Nephron progenitor cell (in vitro differentiated cells): Measurements from ENCODE around the gene OXCT1.

ENCODE experiments used
- DNase-seq: peaks from one replicate; pipeline ENCODE4 v3.0.0; 2021
- H3K27ac Mint-ChIP-seq: 2 replicates; pipeline ENCODE4 v1.8.0; 2021; ENCODE audit warnings: mild to moderate bottlenecking, moderate library complexity, mixed read lengths
- H3K27me3 Mint-ChIP-seq: 2 replicates; pipeline ENCODE4 v1.8.0; 2021; ENCODE audit warnings: mild to moderate bottlenecking, low read depth, mixed read lengths; ENCODE audit not compliant: poor library complexity
- H3K36me3 Mint-ChIP-seq: 2 replicates; pipeline ENCODE4 v1.8.0; 2021; ENCODE audit warnings: low read depth, mixed read lengths
- H3K4me1 Mint-ChIP-seq: 2 replicates; pipeline ENCODE4 v1.8.0; 2021; ENCODE audit warnings: mixed read lengths
- H3K4me3 Mint-ChIP-seq: 2 replicates; pipeline ENCODE4 v1.8.0; 2021; ENCODE audit warnings: mild to moderate bottlenecking, moderate library complexity, mixed read lengths
- H3K9me3 Mint-ChIP-seq: 2 replicates; pipeline ENCODE4 v1.8.0; 2021; ENCODE audit warnings: mild to moderate bottlenecking, moderate library complexity, mixed read lengths
- TF ChIP-seq, protein P1 (sequence below): fragments of 200-600 bp; sonication (generic); IDR thresholded peaks from 2 replicates; pipeline ENCODE4 v1.5.0; 2021; ENCODE audit warnings: antibody characterized with exemption

The OXCT1 gene

DNA sequence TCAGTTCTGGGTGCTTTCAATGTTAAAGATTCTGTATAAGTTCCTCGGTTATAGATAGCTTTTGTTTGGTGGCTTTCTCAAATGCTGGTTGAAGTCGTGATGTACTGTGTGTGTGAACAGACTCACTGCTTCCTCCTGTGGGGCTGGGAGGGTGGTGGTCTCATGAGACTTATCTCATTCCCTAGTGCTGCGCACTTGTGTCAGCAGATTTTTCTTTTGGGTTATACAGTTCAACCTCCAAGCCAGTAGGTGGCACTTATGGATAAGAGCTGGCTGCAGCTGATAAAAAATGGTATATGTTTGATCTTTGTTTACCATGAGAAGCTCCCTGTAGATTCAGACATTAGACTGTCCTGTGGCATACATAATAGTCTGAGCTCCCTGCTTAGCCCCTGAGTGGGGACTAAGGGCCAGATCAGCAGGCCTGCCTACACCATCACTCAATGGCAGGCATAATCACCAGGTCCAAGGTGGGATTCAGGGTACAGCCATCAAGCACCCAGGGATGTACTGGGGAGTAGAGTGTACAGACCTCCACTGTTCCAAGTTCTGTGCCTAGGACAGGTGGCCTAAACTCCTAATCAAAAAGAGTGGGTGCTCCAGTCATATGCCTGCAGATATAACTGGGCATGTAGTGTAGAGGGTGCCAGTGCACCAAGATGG, 174.2 kb downstream of the OXCT1 start:
- no peaks in the 10 kb centered on the region for H3K9me3 Mint-ChIP-seq
- H3K4me1 Mint-ChIP-seq: no peaks in the 10 kb centered on the region
- no peak overlapping the region for H3K27ac Mint-ChIP-seq
- H3K36me3 Mint-ChIP-seq: no peaks in the 10 kb centered on the region
- H3K4me3 Mint-ChIP-seq: no peak overlapping the region
- DNase-seq: no peak
- H3K27me3 Mint-ChIP-seq: no peaks in the 10 kb centered on the region
- TF ChIP-seq, protein P1, sequence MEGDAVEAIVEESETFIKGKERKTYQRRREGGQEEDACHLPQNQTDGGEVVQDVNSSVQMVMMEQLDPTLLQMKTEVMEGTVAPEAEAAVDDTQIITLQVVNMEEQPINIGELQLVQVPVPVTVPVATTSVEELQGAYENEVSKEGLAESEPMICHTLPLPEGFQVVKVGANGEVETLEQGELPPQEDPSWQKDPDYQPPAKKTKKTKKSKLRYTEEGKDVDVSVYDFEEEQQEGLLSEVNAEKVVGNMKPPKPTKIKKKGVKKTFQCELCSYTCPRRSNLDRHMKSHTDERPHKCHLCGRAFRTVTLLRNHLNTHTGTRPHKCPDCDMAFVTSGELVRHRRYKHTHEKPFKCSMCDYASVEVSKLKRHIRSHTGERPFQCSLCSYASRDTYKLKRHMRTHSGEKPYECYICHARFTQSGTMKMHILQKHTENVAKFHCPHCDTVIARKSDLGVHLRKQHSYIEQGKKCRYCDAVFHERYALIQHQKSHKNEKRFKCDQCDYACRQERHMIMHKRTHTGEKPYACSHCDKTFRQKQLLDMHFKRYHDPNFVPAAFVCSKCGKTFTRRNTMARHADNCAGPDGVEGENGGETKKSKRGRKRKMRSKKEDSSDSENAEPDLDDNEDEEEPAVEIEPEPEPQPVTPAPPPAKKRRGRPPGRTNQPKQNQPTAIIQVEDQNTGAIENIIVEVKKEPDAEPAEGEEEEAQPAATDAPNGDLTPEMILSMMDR: no peak

DNA sequence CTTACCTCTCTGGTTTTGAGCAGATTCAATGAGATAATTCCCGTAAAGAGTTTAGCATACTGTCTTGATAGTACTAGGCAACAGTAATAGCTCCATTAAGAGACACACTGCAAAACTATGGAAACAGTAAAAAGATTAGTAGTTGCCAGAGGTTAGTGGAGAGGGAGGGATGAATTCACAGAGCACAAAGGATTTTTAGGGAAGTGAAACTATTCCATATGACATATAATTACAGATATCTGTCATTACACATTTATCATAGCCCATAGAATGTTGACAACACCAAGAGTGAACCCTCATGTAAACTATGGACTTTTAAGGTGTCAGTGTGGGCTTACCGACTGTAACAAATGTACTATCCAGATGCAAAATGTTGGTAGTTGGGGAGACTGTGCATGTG, 183.5 kb downstream of the OXCT1 start:
- Mint-ChIP-seq H3K4me1 (no peaks in the 10 kb centered on the region), H3K9me3 (no peaks in the 10 kb centered on the region), H3K36me3 (no peaks in the 10 kb centered on the region), H3K4me3 (no peak overlapping the region), H3K27ac (no peak overlapping the region), H3K27me3 (no peaks in the 10 kb centered on the region)
- TF ChIP-seq, protein P1: no peak
- DNase-seq: no peak

DNA sequence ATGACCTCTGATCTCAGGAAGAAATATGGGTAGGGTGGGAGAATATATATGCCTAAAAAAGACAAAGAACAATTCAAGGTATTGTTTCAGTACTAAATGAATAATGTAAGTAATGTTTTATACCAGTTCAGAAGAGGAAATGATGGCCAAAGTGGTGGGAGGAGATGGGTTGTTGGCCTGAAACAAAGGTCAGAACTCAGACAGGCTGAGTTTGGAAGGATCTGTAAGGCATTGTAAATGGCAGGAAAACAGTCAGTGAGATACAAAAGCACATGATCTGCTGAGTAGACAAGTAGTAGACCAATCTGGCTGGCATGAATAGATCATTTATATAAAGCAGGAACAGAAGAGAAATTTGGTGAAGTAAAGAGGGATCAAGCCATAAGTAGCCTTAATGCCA, 184.0 kb downstream of the OXCT1 start:
- no peaks in the 10 kb centered on the region for H3K4me1 Mint-ChIP-seq
- H3K4me3 Mint-ChIP-seq: no peak overlapping the region
- no peak overlapping the region for H3K27ac Mint-ChIP-seq
- TF ChIP-seq, protein P1: no peak
- no peak for DNase-seq
- no peaks in the 10 kb centered on the region for H3K9me3 Mint-ChIP-seq
- no peaks in the 10 kb centered on the region for H3K36me3 Mint-ChIP-seq
- no peaks in the 10 kb centered on the region for H3K27me3 Mint-ChIP-seq

DNA sequence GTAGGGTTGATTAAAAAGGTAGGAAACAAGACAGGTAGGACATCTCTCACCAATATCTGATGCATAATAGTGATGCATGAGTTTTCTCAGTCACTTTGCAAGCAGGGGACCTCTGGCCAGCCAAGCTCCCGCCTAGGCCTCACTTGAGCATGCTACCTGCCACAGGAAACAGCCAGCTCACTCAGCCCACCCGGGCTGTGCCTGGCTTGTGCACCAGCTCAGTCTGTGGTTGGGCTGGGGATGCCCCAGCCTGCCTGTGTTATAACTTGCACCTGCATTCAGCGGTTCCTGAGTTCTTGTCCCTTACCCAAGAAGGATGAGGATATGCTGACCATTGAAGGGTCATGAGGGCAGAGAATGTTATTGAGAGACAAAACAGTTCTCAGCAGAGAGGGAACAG, 187.0 kb downstream of the OXCT1 start:
- TF ChIP-seq, protein P1: no peak

DNA sequence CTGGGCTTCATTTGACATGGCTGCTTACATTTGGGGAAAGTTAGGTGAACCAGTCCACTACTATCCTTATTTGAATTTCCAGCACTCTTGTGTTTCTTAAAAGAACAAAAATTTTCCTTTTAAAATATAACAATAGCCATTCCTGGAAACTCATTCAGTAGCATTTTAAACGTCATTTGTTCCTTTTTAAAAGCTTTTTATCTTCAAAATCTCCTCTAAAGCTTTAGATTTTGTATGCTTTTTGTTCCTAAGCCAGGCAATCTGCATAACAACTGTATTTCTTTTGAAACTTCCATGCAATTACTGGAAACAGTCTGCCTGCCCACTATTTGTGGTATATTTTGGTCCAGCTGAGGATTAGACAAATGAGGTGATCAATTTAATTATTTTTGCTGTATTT, 187.6 kb downstream of the OXCT1 start:
- Mint-ChIP-seq H3K9me3 (peaks cover 20% of the 10 kb centered on the region), H3K4me1 (no peaks in the 10 kb centered on the region), H3K4me3 (no peak overlapping the region), H3K27ac (no peak overlapping the region), H3K27me3 (no peaks in the 10 kb centered on the region), H3K36me3 (no peaks in the 10 kb centered on the region)
- TF ChIP-seq, protein P1: no peak
- no peak for DNase-seq

More for the DNA sequence above, 187.0 kb downstream of the OXCT1 start:
- no peaks in the 10 kb centered on the region for H3K27me3 Mint-ChIP-seq
- H3K4me1 Mint-ChIP-seq: no peaks in the 10 kb centered on the region
- H3K27ac Mint-ChIP-seq: no peak overlapping the region
- H3K9me3 Mint-ChIP-seq: peaks cover 20% of the 10 kb centered on the region
- H3K4me3 Mint-ChIP-seq: no peak overlapping the region
- DNase-seq: no peak
- H3K36me3 Mint-ChIP-seq: no peaks in the 10 kb centered on the region

DNA sequence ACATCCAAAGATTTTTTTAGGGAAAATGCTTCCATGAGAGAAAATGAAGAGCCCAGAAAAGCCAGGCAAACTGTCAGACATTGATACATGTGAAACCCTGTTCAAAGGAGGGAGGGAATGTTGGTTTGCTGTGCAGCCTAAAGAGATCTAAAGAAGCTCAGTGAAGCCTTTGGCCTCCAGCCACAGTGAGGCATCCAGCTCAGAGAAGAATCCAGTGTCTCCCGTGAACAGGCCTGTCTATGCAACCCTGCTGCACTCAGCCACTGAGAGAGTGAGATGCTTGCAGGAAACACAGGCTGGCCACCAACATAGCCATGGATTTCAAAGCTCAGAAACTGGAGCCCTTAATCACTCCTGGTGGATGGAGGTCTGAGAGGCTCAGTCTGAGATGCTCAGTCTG, 188.4 kb downstream of the OXCT1 start:
- no peak for DNase-seq

More for the DNA sequence above, 188.4 kb downstream of the OXCT1 start:
- Mint-ChIP-seq H3K36me3 (no peaks in the 10 kb centered on the region), H3K4me3 (no peak overlapping the region), H3K27ac (no peak overlapping the region), H3K4me1 (no peaks in the 10 kb centered on the region), H3K27me3 (no peaks in the 10 kb centered on the region), H3K9me3 (peaks cover 20% of the 10 kb centered on the region)
- TF ChIP-seq, protein P1: no peak
